Mesenchymal stem cell (in vitro differentiated cells and primary cell): Measurements from ENCODE around the gene STON2. TPM values are rescaled to one million over a fixed set of nuclear protein-coding genes. Genes with fewer than 3 reads are reported as not detected.
A peak's percentile ranks its signal among the peaks of the same experiment; 100 is the strongest.

Experiments
- DNase-seq: peaks from one replicate; pipeline ENCODE4 v3.0.0-alpha.2; 2013
- H2AFZ ChIP-seq: one replicate; pipeline ENCODE4 v1.6.1; 2013; ENCODE audit warnings: low read depth, mild to moderate bottlenecking, control low read depth, inconsistent platforms, low read length, moderate library complexity
- H2AK5ac ChIP-seq: 2 replicates; pipeline ENCODE4 v1.6.1; 2013; ENCODE audit warnings: low read length, moderate library complexity, mild to moderate bottlenecking, inconsistent platforms; ENCODE audit not compliant: severe bottlenecking
- H2BK120ac ChIP-seq: one replicate; pipeline ENCODE4 v1.6.1; 2013; ENCODE audit warnings: low read depth, mild to moderate bottlenecking, inconsistent platforms, low read length, moderate library complexity
- H2BK12ac ChIP-seq, 2 experiments: one replicate each; pipeline ENCODE4 v1.6.1; 2013; ENCODE audit warnings: inconsistent platforms in 2 of 2, low read length in 2 of 2, mild to moderate bottlenecking in 2 of 2, moderate library complexity in 2 of 2, control low read depth in 1 of 2
- H2BK15ac ChIP-seq: one replicate; pipeline ENCODE4 v1.6.1; 2013; ENCODE audit warnings: mild to moderate bottlenecking, low read depth, inconsistent platforms; ENCODE audit not compliant: poor library complexity, severe bottlenecking
- H2BK5ac ChIP-seq: 2 replicates; pipeline ENCODE4 v1.6.1; 2013; ENCODE audit warnings: low read depth, mild to moderate bottlenecking, low read length, control low read depth, inconsistent platforms; ENCODE audit not compliant: poor library complexity, severe bottlenecking
- H3K14ac ChIP-seq, 2 experiments: one replicate each; pipeline ENCODE4 v1.6.1; 2013; ENCODE audit warnings: inconsistent platforms in 2 of 2, low read length in 2 of 2, control low read depth in 1 of 2, mild to moderate bottlenecking in 1 of 2, moderate library complexity in 1 of 2
- H3K18ac ChIP-seq, 2 experiments: one replicate each; pipeline ENCODE4 v1.6.1; 2013; ENCODE audit warnings: inconsistent platforms in 2 of 2, low read length in 2 of 2, control low read depth in 1 of 2, low read depth in 1 of 2, mild to moderate bottlenecking in 1 of 2
- H3K23ac ChIP-seq, 2 experiments: one replicate each; pipeline ENCODE4 v1.6.1; 2013; ENCODE audit warnings: inconsistent platforms in 2 of 2, low read length in 2 of 2, mild to moderate bottlenecking in 2 of 2, moderate library complexity in 2 of 2, control low read depth in 1 of 2
- H3K27ac ChIP-seq: 2 replicates; pipeline ENCODE4 v1.5.1; 2013; ENCODE audit warnings: mild to moderate bottlenecking, moderate library complexity, low read length, control low read depth, inconsistent platforms; ENCODE audit not compliant: poor library complexity, severe bottlenecking
- H3K27me3 ChIP-seq, 2 experiments: 2 replicates each; pipeline versions ENCODE4 v1.6.1 to v1.7.0; 2013; ENCODE audit warnings: low read length in 2 of 2, mild to moderate bottlenecking in 2 of 2, moderate library complexity in 2 of 2, control low read depth in 1 of 2, inconsistent platforms in 1 of 2; ENCODE audit not compliant: control insufficient read depth in 1 of 2, insufficient read depth in 1 of 2
- H3K36me3 ChIP-seq, 2 experiments: 2 replicates each; pipeline versions ENCODE4 v1.6.1 to v1.7.0; 2013; ENCODE audit warnings: low read length in 2 of 2, control low read depth in 1 of 2, inconsistent platforms in 1 of 2, low read depth in 1 of 2, mild to moderate bottlenecking in 1 of 2; ENCODE audit not compliant: insufficient read depth in 2 of 2, control insufficient read depth in 1 of 2
- H3K4ac ChIP-seq, 2 experiments: one replicate each; pipeline ENCODE4 v1.6.1; 2013; ENCODE audit warnings: inconsistent platforms in 2 of 2, low read length in 2 of 2, mild to moderate bottlenecking in 2 of 2, moderate library complexity in 2 of 2, control low read depth in 1 of 2, low read depth in 1 of 2
- H3K4me1 ChIP-seq: 2 replicates; pipeline ENCODE4 v1.6.1; 2013; ENCODE audit warnings: low read depth, low read length, control low read depth; ENCODE audit not compliant: control insufficient read depth, insufficient read depth
- H3K4me2 ChIP-seq: 2 replicates; pipeline ENCODE4 v1.6.1; 2013; ENCODE audit warnings: low read length, mild to moderate bottlenecking, inconsistent platforms; ENCODE audit not compliant: poor library complexity, severe bottlenecking
- H3K4me3 ChIP-seq, 2 experiments: 2 replicates each; pipeline versions ENCODE4 v1.5.1 to v1.7.0; 2013; ENCODE audit warnings: low read length in 2 of 2, mild to moderate bottlenecking in 2 of 2, control low read depth in 1 of 2, low read depth in 1 of 2; ENCODE audit not compliant: insufficient read depth in 1 of 2
- H3K79me1 ChIP-seq: replicated peaks from 2 replicates; pipeline ENCODE4 v1.6.1; 2013; ENCODE audit warnings: mild to moderate bottlenecking, control low read depth, low read length, inconsistent platforms; ENCODE audit not compliant: poor library complexity, severe bottlenecking
- H3K9ac ChIP-seq: 2 replicates; pipeline ENCODE4 v1.7.0; 2013; ENCODE audit warnings: mild to moderate bottlenecking, low read length, moderate library complexity
- H3K9me3 ChIP-seq: 2 replicates; pipeline ENCODE4 v1.7.0; 2013; ENCODE audit warnings: mild to moderate bottlenecking, low read length; ENCODE audit not compliant: control insufficient read depth
- H4K8ac ChIP-seq: one replicate; pipeline ENCODE4 v1.6.1; 2013; ENCODE audit warnings: inconsistent platforms, mild to moderate bottlenecking, low read length, moderate library complexity
- H4K91ac ChIP-seq: one replicate; pipeline ENCODE4 v1.6.1; 2013; ENCODE audit warnings: mild to moderate bottlenecking, low read length, inconsistent platforms
- WGBS: methylation state at CpG from one replicate; pipeline ENCODE4 v1.1.7; 2013; ENCODE audit warnings: mixed read lengths; 5-methylcytosine and 5-hydroxymethylcytosine counted together
- small RNA-seq: library from polyadenylated mRNA; stranded (forward); fragments of <200 nt; extraction: miRNeasy Mini kit (QIAGEN cat#:217004); gene quantifications from one replicate; pipeline ENCODE3, GENCODE V24; 2013; ENCODE audit warnings: low read depth

STON2 gene

DNA sequence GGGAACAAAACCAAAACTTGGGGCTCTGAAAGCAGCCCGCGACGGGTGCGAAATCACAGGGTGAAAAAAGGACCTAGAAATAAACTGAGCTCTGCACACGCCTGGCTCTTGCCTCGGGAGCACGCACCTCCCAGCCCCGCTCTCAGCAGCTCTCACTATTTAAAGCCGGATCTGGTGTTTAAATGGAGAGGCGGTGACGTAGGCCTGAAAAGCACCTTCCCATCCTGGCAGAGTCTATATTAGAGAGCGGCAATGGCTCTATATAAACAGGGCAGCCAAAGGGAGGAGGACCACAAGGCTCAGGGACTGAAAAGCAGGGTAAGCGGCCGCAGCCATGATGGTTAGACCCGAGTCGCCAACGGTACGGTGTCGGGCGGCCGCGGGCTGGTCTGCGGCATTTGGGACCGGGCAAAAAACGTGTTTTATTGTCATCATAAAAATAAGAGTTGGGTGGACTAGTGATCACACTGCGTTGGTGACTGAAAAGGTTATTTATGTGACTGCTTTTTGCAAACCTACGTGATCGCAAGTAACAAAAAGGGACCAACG lies 180.8 kb downstream of the STON2 start:
- Histone ChIP-seq H3K27me3 (no peaks in the 10 kb centered on the region), H3K4ac (peak overlapping the region; percentile 70 to 96), H3K36me3 (peaks cover 4 to 21% of the 10 kb centered on the region in 2 experiments), H3K14ac (peak overlapping the region; percentile 28 to 81), H3K23ac (no peak overlapping the region), H2BK12ac (no peak overlapping the region), H3K4me3 (peak overlapping the region; percentile 91 to 97), H4K8ac (peak overlapping the region; percentile 8), H3K4me1 (peaks cover 5% of the 10 kb centered on the region), H3K79me1 (peaks cover 5% of the 10 kb centered on the region), H2AK5ac (peak overlapping the region; percentile 91), H2AFZ (peak overlapping the region; percentile 53), H3K9ac (peak overlapping the region; percentile 100), H3K4me2 (peak overlapping the region; percentile 77), H3K9me3 (no peaks in the 10 kb centered on the region), H4K91ac (peak overlapping the region; percentile 18), H3K18ac (peak overlapping the region; percentile 56 to 78), H2BK15ac (no peak overlapping the region), H2BK120ac (peak overlapping the region; percentile 94), H2BK5ac (peak overlapping the region; percentile 94), H3K27ac (peak overlapping the region; percentile 97)
- peak; percentile 99 for DNase-seq
- WGBS = under 1% methylated on average over 29 of the region's 29 CpGs

DNA sequence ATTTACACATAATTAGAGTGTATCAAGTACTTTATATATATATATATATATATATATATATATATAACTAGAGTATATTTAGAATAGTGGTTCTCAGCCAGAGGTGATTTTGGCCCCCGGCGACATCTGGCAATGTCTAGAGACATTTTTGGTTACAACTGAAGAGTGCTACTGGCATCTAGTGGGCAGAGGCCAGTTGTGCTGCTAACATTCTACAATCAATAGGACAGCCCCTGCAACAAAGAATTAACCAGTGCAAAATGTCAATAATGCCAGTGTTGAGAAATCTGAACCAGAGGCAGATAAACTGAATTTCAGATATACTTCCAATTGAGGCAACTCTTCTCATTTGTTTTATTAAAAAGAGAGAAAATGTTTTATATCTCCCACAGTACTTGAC lies 188.3 kb downstream of the STON2 start:
- peaks cover 14 to 83% of the 10 kb centered on the region in 2 experiments for H3K36me3 ChIP-seq
- no peak overlapping the region for H3K18ac ChIP-seq
- no peak overlapping the region for H3K27ac ChIP-seq
- peak; percentile 44 for DNase-seq
- no peak overlapping the region for H2AFZ ChIP-seq
- H3K9ac ChIP-seq = no peak overlapping the region
- no peak overlapping the region for H3K23ac ChIP-seq
- H3K9me3 ChIP-seq = no peaks in the 10 kb centered on the region
- H2BK5ac ChIP-seq = no peak overlapping the region
- no peak overlapping the region for H4K91ac ChIP-seq
- H3K4ac ChIP-seq = no peak overlapping the region
- no peak overlapping the region for H3K4me2 ChIP-seq
- no peak overlapping the region for H2BK15ac ChIP-seq
- no peaks in the 10 kb centered on the region for H3K27me3 ChIP-seq
- no CpG with 5 or more reads among the region's 2 CpGs for WGBS
- peaks cover 4% of the 10 kb centered on the region for H3K4me1 ChIP-seq
- H3K4me3 ChIP-seq = no peak overlapping the region
- no peak overlapping the region for H3K14ac ChIP-seq
- H2AK5ac ChIP-seq = no peak overlapping the region
- peaks cover 19% of the 10 kb centered on the region for H3K79me1 ChIP-seq
- H2BK120ac ChIP-seq = no peak overlapping the region
- H4K8ac ChIP-seq = no peak overlapping the region
- no peak overlapping the region for H2BK12ac ChIP-seq

Small RNA genes lying within 50 kb of the gene (small RNA-seq; reads per million reads assigned to genes)
- not detected for gene DYNLL1P1
- gene DYNLL1P2 = not detected
